ENCODE measurements around the gene SMC6. TPM values are rescaled to one million over a fixed set of nuclear protein-coding genes. Genes with fewer than 3 reads are reported as not detected.

The SMC6 gene
- polyA plus RNA-seq, 1 donor from 2014 or later = 20.1 TPM

DNA sequence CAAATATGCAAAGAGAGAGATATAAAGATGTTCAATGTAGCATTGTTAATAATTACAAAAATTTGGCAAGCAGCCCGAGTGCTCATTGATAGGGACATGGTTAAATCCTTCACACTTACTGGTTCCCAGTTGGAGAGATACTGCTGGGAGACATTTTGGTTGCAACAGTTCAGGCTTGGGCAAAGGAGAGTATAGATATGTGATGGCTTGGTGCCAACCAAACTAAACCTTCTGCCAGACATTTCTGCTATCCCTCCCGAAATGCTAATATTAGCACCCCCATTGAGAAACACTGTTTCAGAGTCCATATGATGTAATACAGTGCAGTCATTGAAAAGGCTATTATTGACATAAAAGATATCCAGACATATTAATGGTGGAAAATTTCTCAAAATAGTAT lies 11.8 kb upstream of the SMC6 start:
- Histone ChIP-seq H4K20me1 (ENCODE audit: insufficient read depth) (no peaks in the 10 kb centered on the region), H3K27ac (ENCODE audit: low read length) (no peak overlapping the region), H3F3A (ENCODE audit: insufficient read depth, low read length, poor library complexity, severe bottlenecking) (no peaks in the 10 kb centered on the region), H2AFZ (ENCODE audit: low read depth, low read length) (no peak overlapping the region), H3K9me3 (ENCODE audit: low read length) (no peaks in the 10 kb centered on the region), H3K9me2 (ENCODE audit: insufficient read depth, low read length) (no peaks in the 10 kb centered on the region), H3K4me2 (ENCODE audit: low read length) (no peak overlapping the region), H3K9ac (ENCODE audit: low read length) (no peak overlapping the region), H3K27me3 (ENCODE audit: insufficient read depth, low read depth, low read length) (no peaks in the 10 kb centered on the region), H3K36me3 (ENCODE audit: insufficient read depth, low read length) (no peaks in the 10 kb centered on the region), H3K79me2 (replicated peaks; ENCODE audit: insufficient read depth, low read length) (no peaks in the 10 kb centered on the region), H3K4me3 (ENCODE audit: low read length) (no peak overlapping the region)
- TF ChIP-seq MXI1 (conservative IDR thresholded peaks at IDR 0.05; ENCODE audit: poor library complexity, severe bottlenecking) (no peak), SMC3 (conservative IDR thresholded peaks at IDR 0.05; ENCODE audit: poor library complexity) (no peak), POLR2AphosphoS5 (IDR thresholded peaks at IDR 0.05) (no peak), RAD21 (conservative IDR thresholded peaks at IDR 0.05) (no peak), EP300 (conservative IDR thresholded peaks at IDR 0.05; ENCODE audit: poor library complexity, severe bottlenecking) (no peak), TAF1 (IDR thresholded peaks at IDR 0.05; ENCODE audit: low read depth) (no peak), EZH2 (IDR thresholded peaks at IDR 0.05; ENCODE audit: borderline replicate concordance, insufficient read depth, low read length, poor library complexity, severe bottlenecking) (no peak)
- TF ChIP-seq, protein P1, sequence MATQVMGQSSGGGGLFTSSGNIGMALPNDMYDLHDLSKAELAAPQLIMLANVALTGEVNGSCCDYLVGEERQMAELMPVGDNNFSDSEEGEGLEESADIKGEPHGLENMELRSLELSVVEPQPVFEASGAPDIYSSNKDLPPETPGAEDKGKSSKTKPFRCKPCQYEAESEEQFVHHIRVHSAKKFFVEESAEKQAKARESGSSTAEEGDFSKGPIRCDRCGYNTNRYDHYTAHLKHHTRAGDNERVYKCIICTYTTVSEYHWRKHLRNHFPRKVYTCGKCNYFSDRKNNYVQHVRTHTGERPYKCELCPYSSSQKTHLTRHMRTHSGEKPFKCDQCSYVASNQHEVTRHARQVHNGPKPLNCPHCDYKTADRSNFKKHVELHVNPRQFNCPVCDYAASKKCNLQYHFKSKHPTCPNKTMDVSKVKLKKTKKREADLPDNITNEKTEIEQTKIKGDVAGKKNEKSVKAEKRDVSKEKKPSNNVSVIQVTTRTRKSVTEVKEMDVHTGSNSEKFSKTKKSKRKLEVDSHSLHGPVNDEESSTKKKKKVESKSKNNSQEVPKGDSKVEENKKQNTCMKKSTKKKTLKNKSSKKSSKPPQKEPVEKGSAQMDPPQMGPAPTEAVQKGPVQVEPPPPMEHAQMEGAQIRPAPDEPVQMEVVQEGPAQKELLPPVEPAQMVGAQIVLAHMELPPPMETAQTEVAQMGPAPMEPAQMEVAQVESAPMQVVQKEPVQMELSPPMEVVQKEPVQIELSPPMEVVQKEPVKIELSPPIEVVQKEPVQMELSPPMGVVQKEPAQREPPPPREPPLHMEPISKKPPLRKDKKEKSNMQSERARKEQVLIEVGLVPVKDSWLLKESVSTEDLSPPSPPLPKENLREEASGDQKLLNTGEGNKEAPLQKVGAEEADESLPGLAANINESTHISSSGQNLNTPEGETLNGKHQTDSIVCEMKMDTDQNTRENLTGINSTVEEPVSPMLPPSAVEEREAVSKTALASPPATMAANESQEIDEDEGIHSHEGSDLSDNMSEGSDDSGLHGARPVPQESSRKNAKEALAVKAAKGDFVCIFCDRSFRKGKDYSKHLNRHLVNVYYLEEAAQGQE (IDR thresholded peaks at IDR 0.05; ENCODE audit: borderline replicate concordance) = no peak
- TF ChIP-seq, protein P2, sequence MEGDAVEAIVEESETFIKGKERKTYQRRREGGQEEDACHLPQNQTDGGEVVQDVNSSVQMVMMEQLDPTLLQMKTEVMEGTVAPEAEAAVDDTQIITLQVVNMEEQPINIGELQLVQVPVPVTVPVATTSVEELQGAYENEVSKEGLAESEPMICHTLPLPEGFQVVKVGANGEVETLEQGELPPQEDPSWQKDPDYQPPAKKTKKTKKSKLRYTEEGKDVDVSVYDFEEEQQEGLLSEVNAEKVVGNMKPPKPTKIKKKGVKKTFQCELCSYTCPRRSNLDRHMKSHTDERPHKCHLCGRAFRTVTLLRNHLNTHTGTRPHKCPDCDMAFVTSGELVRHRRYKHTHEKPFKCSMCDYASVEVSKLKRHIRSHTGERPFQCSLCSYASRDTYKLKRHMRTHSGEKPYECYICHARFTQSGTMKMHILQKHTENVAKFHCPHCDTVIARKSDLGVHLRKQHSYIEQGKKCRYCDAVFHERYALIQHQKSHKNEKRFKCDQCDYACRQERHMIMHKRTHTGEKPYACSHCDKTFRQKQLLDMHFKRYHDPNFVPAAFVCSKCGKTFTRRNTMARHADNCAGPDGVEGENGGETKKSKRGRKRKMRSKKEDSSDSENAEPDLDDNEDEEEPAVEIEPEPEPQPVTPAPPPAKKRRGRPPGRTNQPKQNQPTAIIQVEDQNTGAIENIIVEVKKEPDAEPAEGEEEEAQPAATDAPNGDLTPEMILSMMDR (IDR thresholded peaks at IDR 0.05; ENCODE audit: poor library complexity, severe bottlenecking) = no peak

DNA sequence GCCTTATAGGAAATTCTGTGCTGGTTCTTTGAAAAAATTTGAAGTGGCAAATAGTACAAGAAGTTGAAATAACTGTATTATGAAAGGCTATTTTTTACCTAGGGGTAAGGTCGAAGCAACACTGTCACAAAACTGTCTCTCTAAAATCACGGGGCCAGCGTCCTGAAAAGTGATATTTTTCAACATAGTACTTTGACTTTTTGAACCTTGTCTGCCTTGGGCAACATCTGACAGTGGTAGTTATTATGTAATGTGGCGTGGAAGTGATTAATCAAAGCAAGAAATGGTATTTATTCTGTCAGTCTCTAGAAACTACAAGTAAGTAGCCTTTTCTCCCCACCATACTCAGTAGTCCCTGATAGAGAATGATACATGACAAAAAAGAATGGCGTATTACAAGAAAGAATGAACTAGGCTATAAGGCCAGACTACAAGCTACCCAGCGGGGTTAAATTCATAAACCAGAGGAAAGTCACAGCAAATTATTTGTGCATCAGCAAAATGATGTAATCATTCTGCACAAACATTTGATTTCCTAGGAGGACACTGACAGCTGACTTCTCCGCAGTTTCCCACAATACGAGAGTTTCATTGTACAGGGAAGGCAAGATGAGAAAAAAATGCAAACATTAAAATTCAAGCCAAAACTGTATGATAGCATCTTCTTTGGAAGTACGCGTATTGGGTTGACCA lies 10.2 kb upstream of the SMC6 start:
- H3K9me2 ChIP-seq (ENCODE audit: insufficient read depth, low read length) = no peaks in the 10 kb centered on the region
- H3K9ac ChIP-seq (ENCODE audit: low read length) = no peak overlapping the region
- H2AFZ ChIP-seq (ENCODE audit: low read depth, low read length) = no peak overlapping the region
- no peaks in the 10 kb centered on the region for H3K27me3 ChIP-seq (ENCODE audit: insufficient read depth, low read depth, low read length)
- no peaks in the 10 kb centered on the region for H4K20me1 ChIP-seq (ENCODE audit: insufficient read depth)
- no peak overlapping the region for H3K4me2 ChIP-seq (ENCODE audit: low read length)
- TF ChIP-seq EZH2 (IDR thresholded peaks at IDR 0.05; ENCODE audit: borderline replicate concordance, insufficient read depth, low read length, poor library complexity, severe bottlenecking) = no peak
- TF ChIP-seq TAF1 (IDR thresholded peaks at IDR 0.05; ENCODE audit: low read depth) = no peak
- TF ChIP-seq SMC3 (conservative IDR thresholded peaks at IDR 0.05; ENCODE audit: poor library complexity) = no peak
- no peak for TF ChIP-seq MXI1 (conservative IDR thresholded peaks at IDR 0.05; ENCODE audit: poor library complexity, severe bottlenecking)
- no peak for TF ChIP-seq POLR2AphosphoS5 (IDR thresholded peaks at IDR 0.05)
- no peak for TF ChIP-seq RAD21 (conservative IDR thresholded peaks at IDR 0.05)
- TF ChIP-seq, protein P2 (IDR thresholded peaks at IDR 0.05; ENCODE audit: poor library complexity, severe bottlenecking) = no peak
- TF ChIP-seq EP300 (conservative IDR thresholded peaks at IDR 0.05; ENCODE audit: poor library complexity, severe bottlenecking) = no peak
- TF ChIP-seq, protein P1 (IDR thresholded peaks at IDR 0.05; ENCODE audit: borderline replicate concordance) = no peak
- no peaks in the 10 kb centered on the region for H3K36me3 ChIP-seq (ENCODE audit: insufficient read depth, low read length)
- no peak overlapping the region for H3K4me3 ChIP-seq (ENCODE audit: low read length)
- H3K27ac ChIP-seq (ENCODE audit: low read length) = no peak overlapping the region
- no peaks in the 10 kb centered on the region for H3K9me3 ChIP-seq (ENCODE audit: low read length)
- no peaks in the 10 kb centered on the region for H3F3A ChIP-seq (ENCODE audit: insufficient read depth, low read length, poor library complexity, severe bottlenecking)
- no peaks in the 10 kb centered on the region for H3K79me2 ChIP-seq (replicated peaks; ENCODE audit: insufficient read depth, low read length)

All from neural cell (in vitro differentiated cells).